Measurements from ENCODE around the gene DISP2.
A peak's percentile ranks its signal among the peaks of the same experiment; 100 is the strongest.

Gene DISP2

DNA sequence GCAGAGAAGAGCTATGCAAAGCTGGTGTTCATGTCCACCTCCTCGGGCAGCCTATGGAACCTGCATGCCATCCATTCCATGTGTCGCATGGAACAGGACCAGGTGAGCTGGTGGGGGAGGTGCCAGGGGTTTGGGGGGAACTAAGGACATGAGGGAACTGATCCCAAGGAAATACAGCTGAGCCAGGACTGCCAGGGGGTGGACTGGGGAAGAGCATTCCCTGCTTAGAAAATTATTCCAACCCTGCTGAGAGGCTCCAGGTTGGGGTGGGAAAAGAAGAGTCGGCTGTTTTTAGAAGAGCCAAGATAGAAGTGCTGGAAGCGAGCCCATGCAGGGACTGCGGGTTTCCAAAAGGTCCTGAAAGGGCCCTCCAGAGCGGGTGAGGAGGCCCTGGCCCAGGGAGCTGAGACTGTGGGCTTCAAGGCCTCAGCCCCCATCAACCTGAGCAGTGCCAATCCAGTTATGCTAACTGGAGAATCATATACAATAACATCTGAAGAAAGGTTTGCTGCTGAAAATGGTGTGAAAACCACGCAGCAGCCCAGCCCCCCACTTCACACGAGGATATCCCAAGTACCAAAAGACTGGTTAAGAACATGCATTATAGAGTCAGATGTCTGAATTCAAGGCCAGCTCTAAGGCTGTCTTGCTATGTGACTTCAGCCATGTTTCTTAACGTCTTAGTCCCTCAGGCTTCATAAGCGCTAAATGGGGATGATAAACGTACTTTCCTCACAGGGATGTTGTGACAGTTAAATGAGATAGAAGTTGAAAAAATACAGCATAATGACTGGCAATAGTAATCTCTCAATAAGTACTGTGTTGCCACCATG, 7.8 kb downstream of the DISP2 start:
- POLR2A ChIA-PET = interaction anchor here (1.4 to 1.5 kb wide), 2 partner anchors 17 to 25 kb away, joined by 4 to 5 read pairs; partner anchors contain the start of genes CCDC9B and KNSTRN
- Histone ChIP-seq H3K4me1 (ENCODE audit: control insufficient read depth, insufficient read depth, low read length) (no peaks in the 10 kb centered on the region), H3K36me3 (ENCODE audit: control insufficient read depth in 2 of 2, insufficient read depth in 1 of 2, low read length in 2 of 2) (no peaks in the 10 kb centered on the region), H3K27ac (ENCODE audit: extremely low read depth, low read depth, low read length) (no peak overlapping the region), H3K4me3 (ENCODE audit: low read depth, low read length) (no peak overlapping the region), H3K9me3 (ENCODE audit: control insufficient read depth, insufficient read depth, low read depth, low read length) (no peaks in the 10 kb centered on the region)
- CTCF ChIA-PET = interaction anchor here (0.6 to 2.2 kb wide), 11 partner anchors 10 to 56 kb away, joined by 3 to 8 read pairs (median 4); no protein-coding TSS in a partner anchor
- TF ChIP-seq ZNF664 (tag by site-specific recombination; IDR thresholded peaks at IDR 0.05) = peak; percentile 68; the same call in 1 of the 2 replicates
- no peak for TF ChIP-seq HOXC10 (CRISPR knock-in tag; IDR thresholded peaks at IDR 0.05)
- no peak for TF ChIP-seq ZNF37A (tag by site-specific recombination; IDR thresholded peaks at IDR 0.05)
- no peak for TF ChIP-seq ZNF184 (tag by site-specific recombination; IDR thresholded peaks at IDR 0.05)
- TF ChIP-seq ZNF341 (tag by site-specific recombination; IDR thresholded peaks at IDR 0.05; ENCODE audit: low read depth) = 0 out of 2 replicates have a peak, but pooled peaks have one; percentile 52
- TF ChIP-seq, protein P1, sequence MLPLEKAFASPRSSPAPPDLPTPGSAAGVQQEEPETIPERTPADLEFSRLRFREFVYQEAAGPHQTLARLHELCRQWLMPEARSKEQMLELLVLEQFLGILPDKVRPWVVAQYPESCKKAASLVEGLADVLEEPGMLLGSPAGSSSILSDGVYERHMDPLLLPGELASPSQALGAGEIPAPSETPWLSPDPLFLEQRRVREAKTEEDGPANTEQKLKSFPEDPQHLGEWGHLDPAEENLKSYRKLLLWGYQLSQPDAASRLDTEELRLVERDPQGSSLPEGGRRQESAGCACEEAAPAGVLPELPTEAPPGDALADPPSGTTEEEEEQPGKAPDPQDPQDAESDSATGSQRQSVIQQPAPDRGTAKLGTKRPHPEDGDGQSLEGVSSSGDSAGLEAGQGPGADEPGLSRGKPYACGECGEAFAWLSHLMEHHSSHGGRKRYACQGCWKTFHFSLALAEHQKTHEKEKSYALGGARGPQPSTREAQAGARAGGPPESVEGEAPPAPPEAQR (tag by site-specific recombination; IDR thresholded peaks at IDR 0.05) = no peak

DNA sequence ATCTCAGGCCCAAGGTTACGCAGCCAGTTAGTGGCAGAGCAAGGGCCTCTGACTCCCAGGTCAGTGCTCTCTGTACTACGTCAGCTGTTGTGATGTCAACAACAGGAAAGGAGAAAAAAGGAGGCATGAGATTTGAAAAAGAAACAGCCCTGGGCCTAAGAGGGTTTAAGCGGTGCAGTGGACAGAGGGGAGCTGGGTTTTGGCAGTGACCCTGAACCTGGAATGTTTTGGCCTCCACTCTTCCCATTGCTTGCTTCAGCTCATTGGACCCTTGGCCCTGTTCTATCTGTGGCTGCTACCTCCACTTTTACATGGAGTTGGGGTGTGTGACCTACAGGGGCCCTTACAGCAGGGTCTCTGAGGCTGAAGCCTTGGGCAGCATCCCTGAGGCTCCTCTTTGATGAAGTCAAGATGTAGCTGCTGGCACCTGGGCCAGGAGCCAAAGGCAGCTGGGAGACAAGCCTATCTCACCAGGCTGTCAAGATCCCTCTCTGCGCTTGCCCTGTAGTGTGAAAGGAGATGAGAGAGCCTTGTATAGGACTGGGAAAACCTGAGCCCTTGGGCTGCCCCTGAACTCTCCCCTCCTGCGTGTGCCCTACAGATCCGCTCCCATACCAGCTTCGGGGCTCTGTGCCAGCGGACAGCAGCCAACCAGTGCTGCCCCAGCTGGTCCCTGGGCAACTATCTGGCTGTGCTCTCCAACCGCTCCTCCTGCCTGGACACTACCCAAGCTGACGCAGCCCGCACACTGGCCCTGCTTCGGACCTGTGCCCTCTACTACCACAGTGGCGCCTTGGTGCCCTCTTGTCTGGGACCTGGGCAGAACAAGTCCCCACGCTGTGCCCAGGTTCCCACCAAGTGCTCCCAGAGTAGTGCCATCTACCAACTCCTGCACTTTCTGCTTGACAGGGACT, 8.7 kb downstream of the DISP2 start:
- H3K36me3 ChIP-seq (ENCODE audit: control insufficient read depth in 2 of 2, insufficient read depth in 1 of 2, low read length in 2 of 2) = no peaks in the 10 kb centered on the region
- H3K4me1 ChIP-seq (ENCODE audit: control insufficient read depth, insufficient read depth, low read length) = no peaks in the 10 kb centered on the region
- TF ChIP-seq ZNF510 (tag by site-specific recombination; IDR thresholded peaks at IDR 0.05; ENCODE audit: insufficient replicate concordance) (no peak), ZNF658 (tag by site-specific recombination; IDR thresholded peaks at IDR 0.05) (no peak), REPIN1 (tag by site-specific recombination; IDR thresholded peaks at IDR 0.05; ENCODE audit: low read depth) (no peak), ZNF707 (tag by site-specific recombination; IDR thresholded peaks at IDR 0.05) (no peak), ZNF423 (tag by site-specific recombination; IDR thresholded peaks at IDR 0.05) (no peak), ZNF549 (tag by site-specific recombination; IDR thresholded peaks at IDR 0.05) (no peak), KLF7 (tag by site-specific recombination; IDR thresholded peaks at IDR 0.05; ENCODE audit: borderline replicate concordance) (no peak), ZNF335 (tag by site-specific recombination; conservative IDR thresholded peaks at IDR 0.05) (no peak), ZNF555 (tag by site-specific recombination; conservative IDR thresholded peaks at IDR 0.05) (no peak), SP2 (tag by site-specific recombination; IDR thresholded peaks at IDR 0.05) (no peak), ZNF292 (tag by site-specific recombination; IDR thresholded peaks at IDR 0.05; ENCODE audit: borderline replicate concordance, low read depth) (no peak), ZNF521 (tag by site-specific recombination; IDR thresholded peaks at IDR 0.05) (no peak), ZNF626 (tag by site-specific recombination; IDR thresholded peaks at IDR 0.05) (no peak), ZNF132 (tag by site-specific recombination; IDR thresholded peaks at IDR 0.05; ENCODE audit: borderline replicate concordance) (no peak), ZNF777 (tag by site-specific recombination; IDR thresholded peaks at IDR 0.05; ENCODE audit: borderline replicate concordance) (no peak), ZBTB17 (tag by site-specific recombination; IDR thresholded peaks at IDR 0.05) (no peak)
- TF ChIP-seq, protein P2, sequence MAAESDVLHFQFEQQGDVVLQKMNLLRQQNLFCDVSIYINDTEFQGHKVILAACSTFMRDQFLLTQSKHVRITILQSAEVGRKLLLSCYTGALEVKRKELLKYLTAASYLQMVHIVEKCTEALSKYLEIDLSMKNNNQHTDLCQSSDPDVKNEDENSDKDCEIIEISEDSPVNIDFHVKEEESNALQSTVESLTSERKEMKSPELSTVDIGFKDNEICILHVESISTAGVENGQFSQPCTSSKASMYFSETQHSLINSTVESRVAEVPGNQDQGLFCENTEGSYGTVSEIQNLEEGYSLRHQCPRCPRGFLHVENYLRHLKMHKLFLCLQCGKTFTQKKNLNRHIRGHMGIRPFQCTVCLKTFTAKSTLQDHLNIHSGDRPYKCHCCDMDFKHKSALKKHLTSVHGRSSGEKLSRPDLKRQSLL (tag by site-specific recombination; IDR thresholded peaks at IDR 0.05) = no peak
- TF ChIP-seq, protein P3, sequence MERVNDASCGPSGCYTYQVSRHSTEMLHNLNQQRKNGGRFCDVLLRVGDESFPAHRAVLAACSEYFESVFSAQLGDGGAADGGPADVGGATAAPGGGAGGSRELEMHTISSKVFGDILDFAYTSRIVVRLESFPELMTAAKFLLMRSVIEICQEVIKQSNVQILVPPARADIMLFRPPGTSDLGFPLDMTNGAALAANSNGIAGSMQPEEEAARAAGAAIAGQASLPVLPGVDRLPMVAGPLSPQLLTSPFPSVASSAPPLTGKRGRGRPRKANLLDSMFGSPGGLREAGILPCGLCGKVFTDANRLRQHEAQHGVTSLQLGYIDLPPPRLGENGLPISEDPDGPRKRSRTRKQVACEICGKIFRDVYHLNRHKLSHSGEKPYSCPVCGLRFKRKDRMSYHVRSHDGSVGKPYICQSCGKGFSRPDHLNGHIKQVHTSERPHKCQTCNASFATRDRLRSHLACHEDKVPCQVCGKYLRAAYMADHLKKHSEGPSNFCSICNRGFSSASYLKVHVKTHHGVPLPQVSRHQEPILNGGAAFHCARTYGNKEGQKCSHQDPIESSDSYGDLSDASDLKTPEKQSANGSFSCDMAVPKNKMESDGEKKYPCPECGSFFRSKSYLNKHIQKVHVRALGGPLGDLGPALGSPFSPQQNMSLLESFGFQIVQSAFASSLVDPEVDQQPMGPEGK (tag by site-specific recombination; IDR thresholded peaks at IDR 0.05) = no peak
- TF ChIP-seq, protein P4, sequence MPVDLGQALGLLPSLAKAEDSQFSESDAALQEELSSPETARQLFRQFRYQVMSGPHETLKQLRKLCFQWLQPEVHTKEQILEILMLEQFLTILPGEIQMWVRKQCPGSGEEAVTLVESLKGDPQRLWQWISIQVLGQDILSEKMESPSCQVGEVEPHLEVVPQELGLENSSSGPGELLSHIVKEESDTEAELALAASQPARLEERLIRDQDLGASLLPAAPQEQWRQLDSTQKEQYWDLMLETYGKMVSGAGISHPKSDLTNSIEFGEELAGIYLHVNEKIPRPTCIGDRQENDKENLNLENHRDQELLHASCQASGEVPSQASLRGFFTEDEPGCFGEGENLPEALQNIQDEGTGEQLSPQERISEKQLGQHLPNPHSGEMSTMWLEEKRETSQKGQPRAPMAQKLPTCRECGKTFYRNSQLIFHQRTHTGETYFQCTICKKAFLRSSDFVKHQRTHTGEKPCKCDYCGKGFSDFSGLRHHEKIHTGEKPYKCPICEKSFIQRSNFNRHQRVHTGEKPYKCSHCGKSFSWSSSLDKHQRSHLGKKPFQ (tag by site-specific recombination; IDR thresholded peaks at IDR 0.05) = no peak
- no peak overlapping the region for H3K27ac ChIP-seq (ENCODE audit: extremely low read depth, low read depth, low read length)
- no peaks in the 10 kb centered on the region for H3K9me3 ChIP-seq (ENCODE audit: control insufficient read depth, insufficient read depth, low read depth, low read length)
- CTCF ChIA-PET = interaction anchor here (0.7 to 2.2 kb wide), 12 partner anchors 9 to 57 kb away, joined by 3 to 8 read pairs (median 4); no protein-coding TSS in a partner anchor
- POLR2A ChIA-PET = interaction anchor here (1.4 to 1.5 kb wide), 2 partner anchors 16 to 26 kb away, joined by 4 to 5 read pairs; partner anchors contain the start of genes CCDC9B and KNSTRN
- no peak overlapping the region for H3K4me3 ChIP-seq (ENCODE audit: low read depth, low read length)

Data from HEK293 (cell line).